ENCODE measurements around the gene CD300LF.

CD300LF gene

DNA sequence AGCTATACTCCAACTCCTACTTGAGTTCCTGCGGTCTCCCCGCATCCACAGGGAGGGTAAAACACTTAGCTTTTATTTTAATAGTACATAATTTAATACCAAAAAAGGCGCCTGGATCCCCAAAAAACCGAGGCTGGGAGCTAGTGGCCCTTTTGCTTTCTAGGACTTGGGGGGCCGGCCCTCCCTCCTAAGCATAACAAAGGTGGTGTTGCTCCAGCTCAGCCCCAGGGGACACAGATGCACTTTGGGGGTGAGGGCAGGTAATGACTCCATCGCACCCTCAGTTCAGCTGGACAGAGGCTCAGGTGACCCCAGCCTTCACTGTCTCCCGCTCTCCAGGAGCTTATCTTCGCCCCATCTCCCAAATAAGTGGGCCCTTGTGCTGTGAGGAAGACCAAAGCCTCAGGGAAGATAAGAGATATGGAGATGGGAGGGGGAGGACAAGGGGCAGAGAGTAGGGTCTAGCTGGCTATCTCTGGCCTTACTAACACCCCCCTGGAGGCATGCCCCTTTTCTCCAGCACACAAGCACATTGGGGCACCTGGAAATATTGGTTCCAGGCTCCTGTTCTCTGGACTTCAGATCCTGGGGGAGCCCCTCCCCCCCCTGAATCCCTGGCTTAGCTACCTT lies 32.9 kb upstream of the CD300LF start:
- DNase-seq (ENCODE audit: low read depth) = no peak

DNA sequence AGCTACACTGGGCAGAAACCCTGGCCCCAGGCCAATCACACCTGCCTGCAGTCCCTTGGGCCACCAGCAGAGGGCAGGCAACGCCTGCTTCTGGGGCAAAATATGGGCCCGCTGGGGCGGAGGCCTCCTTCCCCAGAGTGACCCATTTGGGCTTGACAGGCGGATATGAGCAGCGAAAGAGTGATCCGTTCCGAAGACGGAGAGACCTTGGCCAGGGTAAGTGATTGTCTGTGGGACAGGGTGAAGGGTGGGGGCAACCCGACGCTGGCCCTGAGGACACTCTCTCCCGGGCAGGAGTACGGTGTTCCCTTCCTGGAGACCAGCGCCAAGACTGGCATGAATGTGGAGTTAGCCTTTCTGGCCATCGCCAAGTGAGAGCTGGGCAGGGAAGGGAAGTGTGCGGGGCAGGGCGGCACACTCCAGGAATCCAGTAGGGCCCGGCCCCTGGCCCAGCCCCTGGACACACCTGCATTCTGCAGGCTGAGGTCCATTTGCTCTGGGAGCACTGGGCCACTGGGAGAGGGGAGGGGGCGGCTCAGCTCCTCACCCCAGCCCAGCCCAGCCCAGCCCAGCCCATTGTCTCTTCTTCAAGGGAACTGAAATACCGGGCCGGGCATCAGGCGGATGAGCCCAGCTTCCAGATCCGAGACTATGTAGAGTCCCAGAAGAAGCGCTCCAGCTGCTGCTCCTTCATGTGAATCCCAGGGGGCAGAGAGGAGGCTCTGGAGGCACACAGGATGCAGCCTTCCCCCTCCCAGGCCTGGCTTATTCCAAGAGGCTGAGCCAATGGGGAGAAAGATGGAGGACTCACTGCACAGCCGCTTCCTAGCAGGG lies 32.2 kb upstream of the CD300LF start:
- peak; percentile 85 for DNase-seq (ENCODE audit: low read depth)

DNA sequence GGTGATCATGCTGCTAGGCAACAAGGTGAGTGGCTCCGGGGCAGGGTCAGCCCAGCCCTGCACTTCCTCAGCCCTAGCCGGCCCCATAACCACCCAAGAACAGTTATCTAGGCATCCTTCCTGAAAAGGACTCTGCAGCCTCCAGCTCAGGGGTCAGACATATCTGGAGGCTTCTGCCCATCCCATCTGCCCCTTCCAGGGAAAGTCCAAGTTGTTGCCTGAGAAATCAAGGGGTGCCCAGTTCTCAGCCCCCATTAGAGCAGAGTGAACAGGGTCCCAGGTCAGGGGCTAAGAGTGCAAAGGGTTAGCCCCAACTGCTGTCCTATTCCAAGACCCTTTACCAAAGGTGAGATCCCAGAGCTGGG lies 31.6 kb upstream of the CD300LF start:
- no peak for DNase-seq (ENCODE audit: low read depth)

GRCh38 chr17:74743755-74744154 lies 31.0 kb upstream of the CD300LF start:
- no peak for DNase-seq (ENCODE audit: low read depth)

DNA sequence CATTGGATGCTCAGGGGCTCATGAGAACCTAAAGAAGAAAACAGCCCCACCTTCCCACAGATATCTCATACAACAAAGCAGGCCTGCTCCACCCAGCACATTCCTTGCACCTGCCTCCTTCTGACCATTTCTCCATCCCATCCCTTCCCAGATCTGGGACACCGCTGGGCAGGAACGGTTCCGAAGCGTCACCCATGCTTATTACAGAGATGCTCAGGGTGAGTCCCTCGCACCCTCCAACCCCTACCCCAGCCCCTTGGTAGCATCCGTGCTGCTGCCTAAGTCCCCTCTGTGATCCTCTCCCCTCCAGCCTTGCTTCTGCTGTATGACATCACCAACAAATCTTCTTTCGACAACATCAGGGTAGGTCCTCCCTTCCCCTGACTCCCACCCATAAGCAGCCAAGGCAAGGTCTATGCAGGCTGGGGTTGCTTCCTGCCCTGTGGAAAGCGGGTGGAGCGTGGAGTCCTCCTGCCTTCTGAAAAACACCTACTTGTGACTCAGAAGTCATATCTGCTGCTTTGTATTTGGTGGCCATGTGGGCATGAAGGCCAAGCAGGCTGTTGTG lies 30.3 kb upstream of the CD300LF start:
- no peak for DNase-seq (ENCODE audit: low read depth)

DNA sequence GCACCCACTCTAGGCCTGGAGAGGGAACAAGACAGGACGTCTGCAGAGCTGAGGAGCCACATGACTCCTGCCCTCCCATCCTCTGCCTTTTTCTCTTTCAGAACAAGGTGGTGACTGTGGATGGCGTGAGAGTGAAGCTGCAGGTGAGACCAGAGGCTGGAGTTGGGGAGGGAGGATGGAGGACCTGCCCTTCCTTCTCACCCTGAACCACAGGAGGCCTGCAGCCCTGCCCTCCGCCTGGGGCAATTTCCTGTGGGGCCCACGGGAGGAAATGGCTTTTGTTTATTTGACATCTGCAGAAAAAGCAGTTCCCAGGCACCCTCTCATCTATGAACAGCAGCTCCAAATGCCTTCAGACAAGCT lies 29.4 kb upstream of the CD300LF start:
- no peak for DNase-seq (ENCODE audit: low read depth)

DNA sequence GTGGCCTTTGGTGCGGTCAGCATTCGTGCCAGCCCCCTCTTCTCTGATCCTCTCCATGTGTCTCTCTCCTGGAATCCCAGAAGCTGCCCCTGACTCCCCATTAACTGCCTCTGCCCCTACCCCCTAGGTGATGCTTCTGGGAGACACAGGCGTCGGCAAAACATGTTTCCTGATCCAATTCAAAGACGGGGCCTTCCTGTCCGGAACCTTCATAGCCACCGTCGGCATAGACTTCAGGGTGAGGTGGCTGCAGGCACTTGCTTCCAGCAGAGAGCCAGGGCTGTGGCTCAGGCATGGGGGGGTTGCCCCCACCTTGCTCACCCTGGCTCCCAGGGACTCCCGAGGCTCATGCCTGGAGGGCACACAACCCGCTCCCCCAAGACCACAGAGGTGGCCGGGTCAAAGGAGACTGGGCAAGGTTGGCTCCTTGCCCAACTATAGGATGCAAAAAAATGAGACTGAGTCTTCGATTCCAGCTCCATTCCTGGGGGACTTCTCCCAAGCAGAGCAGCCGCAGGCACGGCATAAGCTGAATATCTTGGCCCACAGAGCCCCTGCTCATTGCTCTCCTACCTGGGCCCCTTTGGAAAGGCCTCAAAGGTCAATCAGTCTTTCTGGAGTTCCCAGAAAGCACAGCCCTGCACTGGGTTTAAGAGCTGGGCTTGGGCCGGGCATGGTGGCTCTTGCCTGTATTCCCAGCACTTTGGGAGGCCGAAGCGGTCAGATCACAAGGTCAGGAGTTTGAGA lies 28.1 kb upstream of the CD300LF start:
- no peak for DNase-seq (ENCODE audit: low read depth)

DNA sequence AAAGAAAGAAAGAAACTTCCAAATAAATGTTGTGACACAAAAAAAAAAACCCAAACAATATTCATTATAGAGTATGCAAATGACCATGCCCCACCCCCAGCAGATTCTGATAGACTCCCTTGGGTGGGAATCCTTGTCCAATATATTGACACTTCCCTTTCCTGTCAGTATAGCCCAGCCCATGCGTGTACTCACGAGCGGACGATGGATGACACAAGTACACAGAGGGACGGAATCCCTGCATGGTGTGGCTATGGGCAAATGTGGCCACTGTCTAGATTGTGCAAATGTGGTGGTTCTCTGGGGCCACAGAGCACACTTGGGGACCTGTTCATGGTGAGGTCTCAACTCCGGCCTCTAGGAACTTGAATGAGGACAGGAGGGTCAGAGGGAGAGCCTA lies 27.4 kb upstream of the CD300LF start:
- no peak for DNase-seq (ENCODE audit: low read depth)

GRCh38 chr17:74739227-74739831 lies 26.6 kb upstream of the CD300LF start:
- DNase-seq (ENCODE audit: low read depth) = no peak

DNA sequence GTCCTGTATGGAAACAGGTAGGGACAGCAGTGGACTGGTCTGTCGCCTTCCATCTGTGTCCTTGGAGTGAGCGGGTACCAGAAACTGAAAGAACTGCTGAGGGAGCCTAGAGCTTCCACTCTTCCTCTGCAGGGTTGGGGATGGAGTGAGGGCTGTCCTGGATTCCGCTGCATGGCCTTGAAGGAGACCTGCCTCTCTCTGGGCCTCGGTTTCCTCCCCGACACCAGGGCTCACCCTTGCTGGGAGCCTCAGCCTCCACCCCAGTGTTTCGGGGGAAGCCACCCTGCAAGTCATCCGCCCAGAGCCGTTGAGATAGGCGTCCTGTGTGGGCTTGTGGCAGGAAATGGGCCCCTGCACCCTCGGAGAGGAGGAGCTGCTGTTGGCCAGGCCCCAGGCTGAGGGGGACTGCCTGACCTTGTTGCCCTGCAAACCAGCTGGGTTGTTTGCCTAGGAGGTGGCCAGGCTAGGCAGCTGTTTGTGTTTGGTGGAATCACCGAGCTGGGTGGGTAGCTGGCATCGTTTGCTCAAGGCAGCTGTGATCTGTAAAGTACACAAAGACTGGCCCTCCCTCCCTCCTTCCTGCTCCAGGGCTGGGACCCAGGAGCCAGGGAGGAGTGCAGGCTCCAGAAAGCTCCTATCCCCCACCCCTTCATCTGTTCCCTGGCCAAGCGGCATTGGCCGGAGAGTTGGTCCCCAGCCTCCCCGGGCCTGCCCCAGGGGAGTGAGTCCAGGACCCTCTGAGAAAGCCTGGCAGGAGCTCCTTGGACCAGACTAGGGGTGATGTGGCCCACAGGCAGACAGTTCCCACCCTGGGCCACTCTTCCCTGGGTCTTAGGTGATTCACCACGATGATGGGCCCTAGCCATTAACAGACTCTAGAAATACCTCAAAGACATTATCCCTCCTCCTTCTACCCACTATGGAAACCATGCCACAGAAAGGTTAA lies 25.6 kb upstream of the CD300LF start:
- DNase-seq (ENCODE audit: low read depth) = peak; percentile 69

DNA sequence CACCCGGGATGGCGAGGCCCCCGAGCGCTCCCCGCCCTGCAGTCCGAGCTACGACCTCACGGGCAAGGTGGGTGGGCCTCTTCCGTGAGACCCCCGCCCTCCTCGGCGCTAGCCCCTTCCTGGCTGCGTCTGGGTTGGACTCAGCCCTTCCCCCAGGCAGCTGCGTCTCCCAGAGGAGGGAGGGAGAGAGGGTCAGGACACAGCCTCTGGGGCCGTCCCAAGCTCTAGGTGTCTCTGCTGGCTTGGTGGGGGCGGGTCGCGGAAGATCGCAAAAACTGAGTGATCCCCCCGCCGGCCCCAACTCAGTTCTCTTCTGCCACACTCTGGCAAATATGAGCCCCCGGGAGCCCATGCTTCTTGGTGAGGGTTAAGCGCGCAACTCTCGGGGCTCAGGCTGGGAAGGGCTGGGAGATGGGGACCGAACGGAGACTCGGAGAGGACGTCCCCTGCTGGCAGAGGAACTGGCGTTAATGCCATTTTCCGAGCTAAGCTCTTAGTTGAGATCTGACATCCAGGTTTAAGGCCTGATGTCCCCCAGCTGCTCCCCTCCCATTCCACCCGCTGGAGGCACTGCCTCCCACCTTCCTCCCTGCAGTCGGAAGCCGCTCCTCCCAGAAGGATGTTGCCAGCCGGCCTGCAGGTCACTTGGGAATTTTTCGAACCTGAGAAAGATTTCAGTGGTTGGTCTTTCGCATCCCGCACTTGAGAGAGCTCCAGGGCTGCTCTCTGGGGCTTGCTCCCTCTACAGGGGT lies 24.8 kb upstream of the CD300LF start:
- DNase-seq (ENCODE audit: low read depth) = no peak

GRCh38 chr17:74736513-74737298 lies 24.0 kb upstream of the CD300LF start, which contains the start of gene RAB37:
Gene RAB37, plus strand, starts transcription at chr17:74737256. Its CDS starts 17 bp downstream, at chr17:74737273.
- DNase-seq (ENCODE audit: low read depth) = no peak

- DNase-seq (ENCODE audit: low read depth) = no peak
These were observed 21.5 kb upstream of the CD300LF start for GRCh38 chr17:74734256-74734655.

GRCh38 chr17:74733365-74734122 lies 20.8 kb upstream of the CD300LF start:
- DNase-seq (ENCODE audit: low read depth) = no peak

GRCh38 chr17:74732042-74732867 lies 19.5 kb upstream of the CD300LF start:
- DNase-seq (ENCODE audit: low read depth) = no peak

- no peak for DNase-seq (ENCODE audit: low read depth)
These were observed 18.6 kb upstream of the CD300LF start for GRCh38 chr17:74731347-74731605.

- no peak for DNase-seq (ENCODE audit: low read depth)
These were observed 18.0 kb upstream of the CD300LF start for GRCh38 chr17:74730491-74731346.

All from activated T-cell treated with anti-CD3 and anti-CD28 coated beads for 48 hours (primary cell).